GM21360 (cell line): ENCODE data around the gene MYO9A.

ENCODE experiments used
- ATAC-seq: cut with Tn5 transposase; IDR thresholded peaks from one replicate; pipeline ENCODE4 v1.9.1; 2021; ENCODE audit warnings: mild to moderate bottlenecking, moderate library complexity; ENCODE audit not compliant: unreplicated experiment

The MYO9A gene

GRCh38 chr15:72118017-72118978 is at the start of gene MYO9A, which contains the start of gene SENP8:
TSS of gene MYO9A (minus strand) at chr15:72118150. CDS start at chr15:72046563, 71,587 bp downstream.
TSS of gene SENP8 (plus strand) at chr15:72118403. CDS start at chr15:72139624, 21,221 bp downstream.
- peak; percentile 52 for ATAC-seq

- no peak for ATAC-seq
Measured at GRCh38 chr15:72167445-72167844, 49.5 kb upstream of the MYO9A start.

- ATAC-seq = no peak
Measured at GRCh38 chr15:72166716-72167417, 48.9 kb upstream of the MYO9A start.

GRCh38 chr15:72163719-72164118 is 45.8 kb upstream of the MYO9A start:
- ATAC-seq = no peak

- ATAC-seq = no peak
Measured at GRCh38 chr15:72162569-72162968, 44.6 kb upstream of the MYO9A start.

GRCh38 chr15:72161361-72162132 is 43.6 kb upstream of the MYO9A start:
- no peak for ATAC-seq

- no peak for ATAC-seq
Measured at GRCh38 chr15:72160696-72161245, 42.8 kb upstream of the MYO9A start.

GRCh38 chr15:72156928-72157327 is 39.0 kb upstream of the MYO9A start:
- ATAC-seq = no peak

GRCh38 chr15:72155635-72156616 is 38.0 kb upstream of the MYO9A start:
- peak; percentile 74 for ATAC-seq

GRCh38 chr15:72155003-72155621 is 37.2 kb upstream of the MYO9A start:
- ATAC-seq = no peak

- ATAC-seq = no peak
Measured at GRCh38 chr15:72154316-72154715, 36.4 kb upstream of the MYO9A start.

GRCh38 chr15:72153269-72154000 is 35.5 kb upstream of the MYO9A start:
- no peak for ATAC-seq

GRCh38 chr15:72147418-72147817 is 29.5 kb upstream of the MYO9A start:
- ATAC-seq = no peak

GRCh38 chr15:72146934-72147333 is 29.0 kb upstream of the MYO9A start:
- no peak for ATAC-seq

GRCh38 chr15:72146221-72146620 is 28.3 kb upstream of the MYO9A start:
- no peak for ATAC-seq

- peak; percentile 99 for ATAC-seq
Measured at GRCh38 chr15:72141171-72142084, 23.5 kb upstream of the MYO9A start.

- no peak for ATAC-seq
Measured at GRCh38 chr15:72140088-72140487, 22.1 kb upstream of the MYO9A start.
